Measurements from ENCODE around the gene TTYH2.

Gene TTYH2

GRCh38 chr17:74217888-74218287 lies 4.5 kb downstream of the TTYH2 start:
- peaks cover 8% of the 10 kb centered on the region for H3K27me3 Mint-ChIP-seq

GRCh38 chr17:74218436-74218835 lies 5.1 kb downstream of the TTYH2 start:
- peaks cover 8% of the 10 kb centered on the region for H3K27me3 Mint-ChIP-seq
- peaks cover 34% of the 10 kb centered on the region for H3K4me1 Mint-ChIP-seq
- H3K4me3 Mint-ChIP-seq: no peak overlapping the region
- no peak overlapping the region for H3K27ac Mint-ChIP-seq
- no peaks in the 10 kb centered on the region for H3K9me3 Mint-ChIP-seq
- ATAC-seq: no peak
- no peak for DNase-seq

More at GRCh38 chr17:74217888-74218287, 4.5 kb downstream of the TTYH2 start:
- ATAC-seq: no peak
- Mint-ChIP-seq H3K4me3 (no peak overlapping the region), H3K9me3 (no peaks in the 10 kb centered on the region), H3K4me1 (peaks cover 40% of the 10 kb centered on the region), H3K27ac (no peak overlapping the region)
- no peak for DNase-seq

GRCh38 chr17:74219576-74220133 lies 6.3 kb downstream of the TTYH2 start:
- Mint-ChIP-seq H3K27ac (no peak overlapping the region), H3K4me1 (peaks cover 23% of the 10 kb centered on the region), H3K9me3 (no peaks in the 10 kb centered on the region), H3K27me3 (peaks cover 1% of the 10 kb centered on the region), H3K4me3 (no peak overlapping the region)
- ATAC-seq (no peak), DNase-seq (no peak)

GRCh38 chr17:74220219-74220618 lies 6.8 kb downstream of the TTYH2 start:
- Mint-ChIP-seq H3K9me3 (no peaks in the 10 kb centered on the region), H3K4me3 (no peak overlapping the region), H3K4me1 (peaks cover 17% of the 10 kb centered on the region), H3K27ac (no peak overlapping the region), H3K27me3 (no peaks in the 10 kb centered on the region)
- no peak for DNase-seq
- no peak for ATAC-seq

- H3K4me3 Mint-ChIP-seq: no peak overlapping the region
- H3K27me3 Mint-ChIP-seq: no peaks in the 10 kb centered on the region
- no peak overlapping the region for H3K27ac Mint-ChIP-seq
- H3K9me3 Mint-ChIP-seq: no peaks in the 10 kb centered on the region
- ATAC-seq (no peak), DNase-seq (no peak)
- peaks cover 8% of the 10 kb centered on the region for H3K4me1 Mint-ChIP-seq
These were observed 7.8 kb downstream of the TTYH2 start for GRCh38 chr17:74220946-74221818.

- H3K4me1 Mint-ChIP-seq: no peaks in the 10 kb centered on the region
- H3K27ac Mint-ChIP-seq: no peak overlapping the region
These were observed 9.0 kb downstream of the TTYH2 start for GRCh38 chr17:74222399-74222798.

GRCh38 chr17:74223901-74224300 lies 10.5 kb downstream of the TTYH2 start:
- H3K4me1 Mint-ChIP-seq: no peaks in the 10 kb centered on the region
- H3K9me3 Mint-ChIP-seq: no peaks in the 10 kb centered on the region
- H3K27ac Mint-ChIP-seq: no peak overlapping the region
- no peak for ATAC-seq
- DNase-seq: no peak
- H3K4me3 Mint-ChIP-seq: no peak overlapping the region
- no peaks in the 10 kb centered on the region for H3K27me3 Mint-ChIP-seq

More at GRCh38 chr17:74222399-74222798, 9.0 kb downstream of the TTYH2 start:
- H3K4me3 Mint-ChIP-seq: no peak overlapping the region
- H3K9me3 Mint-ChIP-seq: no peaks in the 10 kb centered on the region
- ATAC-seq (no peak), DNase-seq (no peak)
- H3K27me3 Mint-ChIP-seq: no peaks in the 10 kb centered on the region

- no peaks in the 10 kb centered on the region for H3K9me3 Mint-ChIP-seq
- ATAC-seq (no peak), DNase-seq (no peak)
- H3K4me1 Mint-ChIP-seq: no peaks in the 10 kb centered on the region
- peak overlapping the region in 1 of 2 donors; percentile 35 for H3K27ac Mint-ChIP-seq
- no peak overlapping the region for H3K4me3 Mint-ChIP-seq
- no peaks in the 10 kb centered on the region for H3K27me3 Mint-ChIP-seq
These were observed 11.8 kb downstream of the TTYH2 start for GRCh38 chr17:74224959-74225725.

- Mint-ChIP-seq H3K27ac (peak overlapping the region in 1 of 2 donors; percentile 30), H3K4me3 (no peak overlapping the region), H3K4me1 (no peaks in the 10 kb centered on the region), H3K9me3 (no peaks in the 10 kb centered on the region), H3K27me3 (no peaks in the 10 kb centered on the region)
- ATAC-seq (no peak), DNase-seq (no peak)
These were observed 12.9 kb downstream of the TTYH2 start for GRCh38 chr17:74226252-74226651.

- no peaks in the 10 kb centered on the region for H3K4me1 Mint-ChIP-seq
- no peaks in the 10 kb centered on the region for H3K9me3 Mint-ChIP-seq
- no peak overlapping the region for H3K27ac Mint-ChIP-seq
- H3K4me3 Mint-ChIP-seq: no peak overlapping the region
- no peaks in the 10 kb centered on the region for H3K27me3 Mint-ChIP-seq
- ATAC-seq: no peak
- no peak for DNase-seq
These were observed 14.1 kb downstream of the TTYH2 start for GRCh38 chr17:74227271-74228080.

GRCh38 chr17:74228306-74228978 lies 15.1 kb downstream of the TTYH2 start:
- Mint-ChIP-seq H3K9me3 (no peaks in the 10 kb centered on the region), H3K4me3 (no peak overlapping the region), H3K27ac (no peak overlapping the region), H3K27me3 (no peaks in the 10 kb centered on the region), H3K4me1 (no peaks in the 10 kb centered on the region)
- DNase-seq (no peak), ATAC-seq (no peak)

- Mint-ChIP-seq H3K27me3 (no peaks in the 10 kb centered on the region), H3K4me3 (no peak overlapping the region), H3K9me3 (no peaks in the 10 kb centered on the region)
These were observed 17.5 kb downstream of the TTYH2 start for GRCh38 chr17:74230896-74231295.

GRCh38 chr17:74231928-74232907 lies 18.8 kb downstream of the TTYH2 start:
- no peaks in the 10 kb centered on the region for H3K9me3 Mint-ChIP-seq
- H3K4me1 Mint-ChIP-seq: no peaks in the 10 kb centered on the region
- H3K27ac Mint-ChIP-seq: peak overlapping the region in 1 of 2 donors; percentile 86
- H3K27me3 Mint-ChIP-seq: no peaks in the 10 kb centered on the region
- ATAC-seq (no peak), DNase-seq (no peak)
- H3K4me3 Mint-ChIP-seq: no peak overlapping the region

More at GRCh38 chr17:74230896-74231295, 17.5 kb downstream of the TTYH2 start:
- DNase-seq (no peak), ATAC-seq (no peak)
- no peak overlapping the region for H3K27ac Mint-ChIP-seq
- no peaks in the 10 kb centered on the region for H3K4me1 Mint-ChIP-seq

- H3K27me3 Mint-ChIP-seq: no peaks in the 10 kb centered on the region
- no peak overlapping the region for H3K27ac Mint-ChIP-seq
These were observed 20.6 kb downstream of the TTYH2 start for GRCh38 chr17:74233937-74234336.

More at GRCh38 chr17:74233937-74234336, 20.6 kb downstream of the TTYH2 start:
- DNase-seq (no peak), ATAC-seq (peak; percentile 9)
- Mint-ChIP-seq H3K4me3 (no peak overlapping the region), H3K4me1 (no peaks in the 10 kb centered on the region), H3K9me3 (no peaks in the 10 kb centered on the region)

Data from stimulated activated naive CD8-positive, alpha-beta T cell treated with anti-CD3 and anti-CD28 coated beads, Interleukin-15, amount 100 ng/mL, for 72 hours (primary cell).